HepG2 (cell line): ENCODE results near the gene IL6R. TPM values are rescaled to one million over a fixed set of nuclear protein-coding genes. Genes with fewer than 3 reads are reported as not detected.

Experiments used
- ARID2 ChIP-seq: sonication (generic); formaldehyde crosslinking; IDR thresholded peaks from 2 replicates; pipeline ENCODE4 v1.8.1; 2022; ENCODE audit warnings: mild to moderate bottlenecking, missing genetic modification reagents, borderline replicate concordance
- DMAP1 ChIP-seq: IDR thresholded peaks from 2 replicates; pipeline ENCODE4 v1.6.1; 2016
- FOXJ3 ChIP-seq: sonication (generic); formaldehyde crosslinking; IDR thresholded peaks from 2 replicates; pipeline ENCODE4 v1.4.0; 2020; ENCODE audit warnings: missing genetic modification reagents, mild to moderate bottlenecking, borderline replicate concordance
- FOXK2 ChIP-seq: fragments of 450-650 bp; IDR thresholded peaks from 2 replicates; pipeline ENCODE4 v1.6.1; 2016
- HMG20B ChIP-seq: conservative IDR thresholded peaks from 2 replicates; pipeline ENCODE4 v1.6.1; 2016; ENCODE audit warnings: missing genetic modification reagents, missing compliant biosample characterization
- HNRNPH1 ChIP-seq: fragments of 200-400 bp; formaldehyde crosslinking; optimal IDR thresholded peaks from 2 replicates; pipeline ENCODE3; 2017; ENCODE audit warnings: mild to moderate bottlenecking, low read depth, low read length
- HNRNPUL1 ChIP-seq: fragments of 200-400 bp; formaldehyde crosslinking; IDR thresholded peaks from 2 replicates; pipeline ENCODE4 v1.6.1; 2017; ENCODE audit warnings: low read depth, mild to moderate bottlenecking, low read length, moderate library complexity
- SIX1 ChIP-seq: sonication (generic); formaldehyde crosslinking; IDR thresholded peaks from 2 replicates; pipeline ENCODE4 v1.4.0; 2020; ENCODE audit warnings: missing genetic modification reagents, borderline replicate concordance
- SMARCC2 ChIP-seq: fragments of 450-650 bp; IDR thresholded peaks from 2 replicates; pipeline ENCODE4 v1.6.1; 2017; ENCODE audit warnings: antibody characterized with exemption, mild to moderate bottlenecking
- SNAI1 ChIP-seq: sonication (generic); formaldehyde crosslinking; IDR thresholded peaks from 2 replicates; pipeline ENCODE4 v1.5.0; 2020; ENCODE audit warnings: mild to moderate bottlenecking, missing genetic modification reagents, borderline replicate concordance
- TGIF2 ChIP-seq: IDR thresholded peaks from 2 replicates; pipeline ENCODE4 v1.6.1; 2016; ENCODE audit warnings: control low read depth, missing compliant biosample characterization
- ZBTB21 ChIP-seq: sonication (generic); formaldehyde crosslinking; IDR thresholded peaks from 2 replicates; pipeline ENCODE4 v1.4.0; 2020; ENCODE audit warnings: missing genetic modification reagents
- ZNF547 ChIP-seq: sonication (generic); formaldehyde crosslinking; IDR thresholded peaks from 2 replicates; pipeline ENCODE4 v1.5.1; 2020; ENCODE audit warnings: mild to moderate bottlenecking, missing genetic modification reagents
- ZNF562 ChIP-seq: sonication (generic); formaldehyde crosslinking; IDR thresholded peaks from 2 replicates; pipeline ENCODE4 v1.8.0; 2022; ENCODE audit warnings: missing genetic modification reagents, borderline replicate concordance
- ZNF672 ChIP-seq: sonication (generic); formaldehyde crosslinking; IDR thresholded peaks from 2 replicates; pipeline ENCODE4 v1.8.1; 2022; ENCODE audit warnings: missing genetic modification reagents
- ZNF878 ChIP-seq: sonication (generic); formaldehyde crosslinking; IDR thresholded peaks from 2 replicates; pipeline ENCODE4 v1.8.1; 2023; ENCODE audit warnings: mild to moderate bottlenecking, missing genetic modification reagents, moderate library complexity
- polyA plus RNA-seq, 8 experiments: library from polyadenylated mRNA; depleted of rRNA in 3 of 8; stranded (reverse) in 7 of 8; unstranded in 1 of 8; fragments of >200 nt; fragmentation: Illumina TruSeq in 4 of 8; extraction: Trizol in 4 of 8; gene quantifications; 2 replicates each; pipeline versions ENCODE4 v1.2.1 to v1.2.3, GENCODE V29; 2011 to 2016; ENCODE audit warnings: low read depth in 4 of 8, missing spikeins in 1 of 8, mixed read lengths in 1 of 8; ENCODE audit not compliant: insufficient read depth in 1 of 8
- total RNA-seq, 5 experiments: library from RNA; depleted of rRNA; stranded (reverse); fragments of >200 nt; fragmentation: Illumina TruSeq; extraction: Trizol; gene quantifications; 2 replicates each; pipeline ENCODE4 v1.2.3, GENCODE V29; 2016; ENCODE audit warnings: low read depth in 1 of 5
- TF ChIP-seq, protein P1 (sequence below): sonication (generic); formaldehyde crosslinking; IDR thresholded peaks from 2 replicates; pipeline ENCODE4 v1.5.0; 2020; ENCODE audit warnings: missing genetic modification reagents
- TF ChIP-seq, protein P2 (sequence below): sonication (generic); formaldehyde crosslinking; IDR thresholded peaks from 2 replicates; pipeline ENCODE4 v1.8.0; 2022; ENCODE audit warnings: mild to moderate bottlenecking, missing genetic modification reagents
- TF ChIP-seq, protein P3 (sequence below): sonication (generic); formaldehyde crosslinking; IDR thresholded peaks from 2 replicates; pipeline ENCODE4 v1.5.1; 2020; ENCODE audit warnings: missing genetic modification reagents, mild to moderate bottlenecking, borderline replicate concordance
- TF ChIP-seq, protein P4 (sequence below): sonication (generic); formaldehyde crosslinking; IDR thresholded peaks from 2 replicates; pipeline ENCODE4 v1.4.0; 2020; ENCODE audit warnings: missing genetic modification reagents, borderline replicate concordance

The IL6R gene
- total and polyA plus RNA-seq, 2 of the 13 experiments (the other 11 are each of a cell fraction or from before 2014, with no cell fraction given): 5.0 to 24.5 TPM

DNA sequence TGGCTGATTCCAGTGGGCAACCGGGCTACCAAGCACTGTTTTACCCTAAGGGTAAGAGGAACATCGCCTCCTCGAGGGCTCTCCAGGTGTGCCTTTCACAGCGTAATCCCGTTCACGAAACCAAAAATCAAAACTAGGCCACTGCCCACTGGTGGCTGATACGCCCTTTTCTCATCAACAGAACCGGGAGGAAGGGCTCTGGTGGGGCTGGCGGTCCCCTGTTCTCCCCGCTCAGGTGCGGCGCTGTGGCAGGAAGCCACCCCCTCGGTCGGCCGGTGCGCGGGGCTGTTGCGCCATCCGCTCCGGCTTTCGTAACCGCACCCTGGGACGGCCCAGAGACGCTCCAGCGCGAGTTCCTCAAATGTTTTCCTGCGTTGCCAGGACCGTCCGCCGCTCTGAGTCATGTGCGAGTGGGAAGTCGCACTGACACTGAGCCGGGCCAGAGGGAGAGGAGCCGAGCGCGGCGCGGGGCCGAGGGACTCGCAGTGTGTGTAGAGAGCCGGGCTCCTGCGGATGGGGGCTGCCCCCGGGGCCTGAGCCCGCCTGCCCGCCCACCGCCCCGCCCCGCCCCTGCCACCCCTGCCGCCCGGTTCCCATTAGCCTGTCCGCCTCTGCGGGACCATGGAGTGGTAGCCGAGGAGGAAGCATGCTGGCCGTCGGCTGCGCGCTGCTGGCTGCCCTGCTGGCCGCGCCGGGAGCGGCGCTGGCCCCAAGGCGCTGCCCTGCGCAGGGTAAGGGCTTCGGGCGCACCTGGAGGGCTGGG, at the start of gene IL6R (continued):
- TF ChIP-seq, protein P1, sequence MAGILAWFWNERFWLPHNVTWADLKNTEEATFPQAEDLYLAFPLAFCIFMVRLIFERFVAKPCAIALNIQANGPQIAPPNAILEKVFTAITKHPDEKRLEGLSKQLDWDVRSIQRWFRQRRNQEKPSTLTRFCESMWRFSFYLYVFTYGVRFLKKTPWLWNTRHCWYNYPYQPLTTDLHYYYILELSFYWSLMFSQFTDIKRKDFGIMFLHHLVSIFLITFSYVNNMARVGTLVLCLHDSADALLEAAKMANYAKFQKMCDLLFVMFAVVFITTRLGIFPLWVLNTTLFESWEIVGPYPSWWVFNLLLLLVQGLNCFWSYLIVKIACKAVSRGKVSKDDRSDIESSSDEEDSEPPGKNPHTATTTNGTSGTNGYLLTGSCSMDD (CRISPR knock-in tag): 0 out of 2 replicates have a peak, but pooled peaks have one; percentile 14
- TF ChIP-seq HNRNPUL1: no peak
- TF ChIP-seq SIX1 (CRISPR knock-in tag): no peak
- TF ChIP-seq ZNF547 (CRISPR knock-in tag): no peak
- 0 out of 2 replicates have a peak, but pooled peaks have one; percentile 57 for TF ChIP-seq HMG20B
- TF ChIP-seq, protein P2, sequence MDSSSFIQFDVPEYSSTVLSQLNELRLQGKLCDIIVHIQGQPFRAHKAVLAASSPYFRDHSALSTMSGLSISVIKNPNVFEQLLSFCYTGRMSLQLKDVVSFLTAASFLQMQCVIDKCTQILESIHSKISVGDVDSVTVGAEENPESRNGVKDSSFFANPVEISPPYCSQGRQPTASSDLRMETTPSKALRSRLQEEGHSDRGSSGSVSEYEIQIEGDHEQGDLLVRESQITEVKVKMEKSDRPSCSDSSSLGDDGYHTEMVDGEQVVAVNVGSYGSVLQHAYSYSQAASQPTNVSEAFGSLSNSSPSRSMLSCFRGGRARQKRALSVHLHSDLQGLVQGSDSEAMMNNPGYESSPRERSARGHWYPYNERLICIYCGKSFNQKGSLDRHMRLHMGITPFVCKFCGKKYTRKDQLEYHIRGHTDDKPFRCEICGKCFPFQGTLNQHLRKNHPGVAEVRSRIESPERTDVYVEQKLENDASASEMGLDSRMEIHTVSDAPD (CRISPR knock-in tag): no peak
- no peak for TF ChIP-seq FOXK2
- no peak for TF ChIP-seq ZNF562 (CRISPR knock-in tag)
- no peak for TF ChIP-seq HNRNPH1
- TF ChIP-seq ZBTB21 (CRISPR knock-in tag): no peak
- TF ChIP-seq, protein P3, sequence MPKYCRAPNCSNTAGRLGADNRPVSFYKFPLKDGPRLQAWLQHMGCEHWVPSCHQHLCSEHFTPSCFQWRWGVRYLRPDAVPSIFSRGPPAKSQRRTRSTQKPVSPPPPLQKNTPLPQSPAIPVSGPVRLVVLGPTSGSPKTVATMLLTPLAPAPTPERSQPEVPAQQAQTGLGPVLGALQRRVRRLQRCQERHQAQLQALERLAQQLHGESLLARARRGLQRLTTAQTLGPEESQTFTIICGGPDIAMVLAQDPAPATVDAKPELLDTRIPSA (CRISPR knock-in tag): no peak
- TF ChIP-seq SNAI1 (CRISPR knock-in tag): no peak
- TF ChIP-seq, protein P4, sequence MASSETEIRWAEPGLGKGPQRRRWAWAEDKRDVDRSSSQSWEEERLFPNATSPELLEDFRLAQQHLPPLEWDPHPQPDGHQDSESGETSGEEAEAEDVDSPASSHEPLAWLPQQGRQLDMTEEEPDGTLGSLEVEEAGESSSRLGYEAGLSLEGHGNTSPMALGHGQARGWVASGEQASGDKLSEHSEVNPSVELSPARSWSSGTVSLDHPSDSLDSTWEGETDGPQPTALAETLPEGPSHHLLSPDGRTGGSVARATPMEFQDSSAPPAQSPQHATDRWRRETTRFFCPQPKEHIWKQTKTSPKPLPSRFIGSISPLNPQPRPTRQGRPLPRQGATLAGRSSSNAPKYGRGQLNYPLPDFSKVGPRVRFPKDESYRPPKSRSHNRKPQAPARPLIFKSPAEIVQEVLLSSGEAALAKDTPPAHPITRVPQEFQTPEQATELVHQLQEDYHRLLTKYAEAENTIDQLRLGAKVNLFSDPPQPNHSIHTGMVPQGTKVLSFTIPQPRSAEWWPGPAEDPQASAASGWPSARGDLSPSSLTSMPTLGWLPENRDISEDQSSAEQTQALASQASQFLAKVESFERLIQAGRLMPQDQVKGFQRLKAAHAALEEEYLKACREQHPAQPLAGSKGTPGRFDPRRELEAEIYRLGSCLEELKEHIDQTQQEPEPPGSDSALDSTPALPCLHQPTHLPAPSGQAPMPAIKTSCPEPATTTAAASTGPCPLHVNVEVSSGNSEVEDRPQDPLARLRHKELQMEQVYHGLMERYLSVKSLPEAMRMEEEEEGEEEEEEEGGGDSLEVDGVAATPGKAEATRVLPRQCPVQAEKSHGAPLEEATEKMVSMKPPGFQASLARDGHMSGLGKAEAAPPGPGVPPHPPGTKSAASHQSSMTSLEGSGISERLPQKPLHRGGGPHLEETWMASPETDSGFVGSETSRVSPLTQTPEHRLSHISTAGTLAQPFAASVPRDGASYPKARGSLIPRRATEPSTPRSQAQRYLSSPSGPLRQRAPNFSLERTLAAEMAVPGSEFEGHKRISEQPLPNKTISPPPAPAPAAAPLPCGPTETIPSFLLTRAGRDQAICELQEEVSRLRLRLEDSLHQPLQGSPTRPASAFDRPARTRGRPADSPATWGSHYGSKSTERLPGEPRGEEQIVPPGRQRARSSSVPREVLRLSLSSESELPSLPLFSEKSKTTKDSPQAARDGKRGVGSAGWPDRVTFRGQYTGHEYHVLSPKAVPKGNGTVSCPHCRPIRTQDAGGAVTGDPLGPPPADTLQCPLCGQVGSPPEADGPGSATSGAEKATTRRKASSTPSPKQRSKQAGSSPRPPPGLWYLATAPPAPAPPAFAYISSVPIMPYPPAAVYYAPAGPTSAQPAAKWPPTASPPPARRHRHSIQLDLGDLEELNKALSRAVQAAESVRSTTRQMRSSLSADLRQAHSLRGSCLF (CRISPR knock-in tag): no peak
- peak; percentile 32; the same call in 1 of the 2 replicates for TF ChIP-seq FOXJ3 (CRISPR knock-in tag)
- TF ChIP-seq SMARCC2: no peak
- TF ChIP-seq DMAP1 (CRISPR knock-in tag): no peak; the same call in 1 of the 2 replicates
- TF ChIP-seq ZNF878 (CRISPR knock-in tag): no peak
- TF ChIP-seq ARID2 (CRISPR knock-in tag): no peak
- no peak for TF ChIP-seq TGIF2 (CRISPR knock-in tag)
- TF ChIP-seq ZNF672: no peak
